ENCODE data around the gene SHROOM4. TPM values are rescaled to one million over a fixed set of nuclear protein-coding genes. Genes with fewer than 3 reads are reported as not detected.

SHROOM4 gene
- polyA plus RNA-seq, 1 donor from 2014 or later, result not detected

DNA sequence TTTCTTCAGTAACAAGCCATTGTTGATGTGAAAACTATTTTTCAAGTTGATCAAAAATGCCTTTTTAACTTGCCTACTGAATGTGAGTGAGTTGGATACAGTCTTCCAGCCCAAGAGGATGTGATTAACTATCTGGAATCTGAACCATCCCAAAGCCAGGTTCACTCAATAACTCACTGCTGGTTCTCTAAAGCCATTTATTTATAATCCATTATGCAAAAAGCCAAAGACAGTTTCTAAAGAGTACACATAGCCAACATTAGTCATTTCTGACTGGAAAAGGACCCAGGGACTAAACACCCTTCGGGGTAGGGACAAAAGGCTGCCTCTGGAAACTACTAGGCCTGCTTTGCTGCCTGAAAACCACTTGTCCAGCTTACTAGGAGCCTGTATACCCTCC, 109.6 kb downstream of the SHROOM4 start:
- H3K9me3 Mint-ChIP-seq, result no peaks in the 10 kb centered on the region
- H3K27me3 Mint-ChIP-seq, result peaks cover 11% of the 10 kb centered on the region
- no peaks in the 10 kb centered on the region for H3K4me1 Mint-ChIP-seq
- no peaks in the 10 kb centered on the region for H3K36me3 Mint-ChIP-seq
- H3K4me3 Mint-ChIP-seq, result no peak overlapping the region
- no peak overlapping the region for H3K27ac Mint-ChIP-seq

GRCh38 chrX:50700921-50701320, 113.1 kb downstream of the SHROOM4 start:
- no peak overlapping the region for H3K4me3 Mint-ChIP-seq
- H3K27me3 Mint-ChIP-seq, result peaks cover 11% of the 10 kb centered on the region
- no peak overlapping the region for H3K27ac Mint-ChIP-seq
- no peaks in the 10 kb centered on the region for H3K36me3 Mint-ChIP-seq
- H3K9me3 Mint-ChIP-seq, result no peaks in the 10 kb centered on the region
- H3K4me1 Mint-ChIP-seq, result no peaks in the 10 kb centered on the region

DNA sequence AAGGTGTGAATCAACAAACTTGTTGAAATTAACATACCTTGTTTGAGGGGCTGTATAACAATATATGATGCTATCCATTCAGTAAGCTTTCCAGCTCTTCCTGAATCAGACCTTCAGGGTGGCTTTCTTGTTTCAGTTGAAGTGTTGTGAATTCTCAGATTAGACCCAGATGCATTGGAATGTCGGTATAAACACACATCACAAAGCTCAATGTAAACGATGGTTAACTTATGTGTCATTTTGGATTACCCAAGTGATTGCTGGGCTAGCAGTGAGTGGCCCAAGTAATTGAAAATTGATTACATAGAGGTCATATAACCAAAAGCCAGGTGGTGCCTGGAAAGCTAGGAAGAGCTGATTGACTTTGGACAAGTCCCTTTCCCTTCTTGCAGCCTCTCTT, 115.0 kb downstream of the SHROOM4 start:
- H3K27ac Mint-ChIP-seq, result no peak overlapping the region
- no peaks in the 10 kb centered on the region for H3K4me1 Mint-ChIP-seq
- no peaks in the 10 kb centered on the region for H3K9me3 Mint-ChIP-seq
- peaks cover 7% of the 10 kb centered on the region for H3K27me3 Mint-ChIP-seq
- H3K36me3 Mint-ChIP-seq, result no peaks in the 10 kb centered on the region
- H3K4me3 Mint-ChIP-seq, result no peak overlapping the region

DNA sequence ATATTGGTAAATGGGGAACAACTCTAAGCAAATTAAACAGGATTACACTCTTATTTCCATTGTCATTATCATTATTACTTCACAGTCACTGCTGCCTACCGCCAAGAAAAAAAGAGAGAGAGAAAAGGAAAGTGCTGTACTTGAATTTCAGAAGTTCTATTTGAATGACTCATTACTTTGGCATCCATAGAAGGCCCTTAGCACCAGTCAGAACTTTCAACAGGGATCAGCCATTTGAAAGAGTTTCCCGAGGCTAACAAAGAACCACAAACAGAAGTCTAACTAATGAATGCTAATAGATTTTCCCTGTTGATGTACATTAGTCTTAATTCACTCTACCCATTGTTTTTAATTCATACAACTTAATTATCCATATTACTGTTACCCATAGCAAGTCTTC, 116.3 kb downstream of the SHROOM4 start:
- Mint-ChIP-seq H3K4me1 (no peaks in the 10 kb centered on the region), H3K9me3 (no peaks in the 10 kb centered on the region), H3K4me3 (no peak overlapping the region), H3K36me3 (no peaks in the 10 kb centered on the region), H3K27ac (no peak overlapping the region), H3K27me3 (peaks cover 7% of the 10 kb centered on the region)

- Mint-ChIP-seq H3K27ac (no peak overlapping the region), H3K27me3 (peaks cover 3% of the 10 kb centered on the region), H3K4me3 (no peak overlapping the region), H3K9me3 (no peaks in the 10 kb centered on the region), H3K4me1 (peaks cover 0 to 2% (median 0%) of the 10 kb centered on the region in 3 donors), H3K36me3 (no peaks in the 10 kb centered on the region)
These were observed 122.2 kb downstream of the SHROOM4 start for GRCh38 chrX:50691820-50692219.

DNA sequence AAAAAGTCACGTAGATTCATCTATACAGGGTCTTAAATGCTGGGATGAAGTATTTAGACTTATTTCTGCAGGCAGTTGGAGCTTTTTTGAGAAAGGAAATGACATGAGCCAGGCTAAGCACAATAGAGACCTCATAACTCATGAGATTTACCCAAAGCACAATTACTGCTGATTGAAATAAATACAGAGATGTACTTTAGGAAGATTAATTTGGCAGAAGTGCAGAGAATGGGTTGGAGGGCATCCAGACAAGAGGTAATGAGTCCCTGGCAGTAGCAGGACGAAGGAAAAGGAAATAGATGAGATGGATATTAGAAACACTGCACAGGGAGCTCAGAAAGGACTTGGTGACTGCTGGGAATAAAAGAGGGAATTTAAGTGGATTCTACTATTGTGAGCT, 129.1 kb downstream of the SHROOM4 start:
- no peak overlapping the region for H3K27ac Mint-ChIP-seq
- no peak overlapping the region for H3K4me3 Mint-ChIP-seq
- no peaks in the 10 kb centered on the region for H3K36me3 Mint-ChIP-seq
- no peaks in the 10 kb centered on the region for H3K4me1 Mint-ChIP-seq
- H3K9me3 Mint-ChIP-seq, result no peaks in the 10 kb centered on the region
- H3K27me3 Mint-ChIP-seq, result peaks cover 3% of the 10 kb centered on the region

DNA sequence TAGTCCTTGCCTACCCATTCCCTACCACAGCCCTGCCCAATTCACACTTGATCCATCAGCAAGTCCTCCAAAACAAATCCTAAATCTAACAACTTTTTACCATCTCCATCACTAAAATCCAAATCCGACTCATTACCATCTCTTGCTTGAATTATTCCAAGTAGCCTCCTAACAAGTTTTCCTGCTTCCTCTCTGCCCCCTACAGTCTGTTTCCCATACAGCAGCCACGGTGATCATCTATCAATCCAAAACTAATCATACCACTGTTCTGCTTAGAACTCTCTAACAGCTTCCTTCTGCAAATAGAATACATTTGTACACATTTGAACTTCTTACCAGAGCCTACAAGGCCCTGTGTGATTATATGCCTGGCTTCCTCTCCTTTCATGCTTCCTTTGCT, 133.0 kb downstream of the SHROOM4 start:
- Mint-ChIP-seq H3K27me3 (peaks cover under 1% of the 10 kb centered on the region), H3K27ac (no peak overlapping the region), H3K4me1 (no peaks in the 10 kb centered on the region), H3K36me3 (no peaks in the 10 kb centered on the region), H3K4me3 (no peak overlapping the region), H3K9me3 (no peaks in the 10 kb centered on the region)

DNA sequence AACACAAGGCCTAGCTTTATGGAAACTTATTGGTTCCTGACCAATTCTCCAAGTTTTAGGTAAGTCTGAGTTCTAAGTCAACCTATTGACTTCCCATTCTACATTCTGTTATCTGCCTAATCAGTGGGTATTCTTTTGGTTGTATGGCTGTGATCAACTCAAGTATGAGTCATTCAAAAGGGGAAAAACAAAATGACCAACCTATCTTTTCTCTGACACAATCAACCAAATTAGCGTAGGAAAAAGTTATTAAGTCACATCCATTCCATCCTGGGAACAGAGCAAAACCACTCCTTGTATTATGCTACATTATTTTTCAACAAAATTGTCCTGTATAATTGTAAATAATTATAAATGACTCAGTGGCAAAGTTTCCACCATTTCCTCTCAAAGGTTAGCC, 136.2 kb downstream of the SHROOM4 start:
- Mint-ChIP-seq H3K27me3 (peaks cover 1% of the 10 kb centered on the region), H3K9me3 (no peaks in the 10 kb centered on the region), H3K27ac (no peak overlapping the region), H3K36me3 (no peaks in the 10 kb centered on the region), H3K4me1 (no peaks in the 10 kb centered on the region), H3K4me3 (no peak overlapping the region)

DNA sequence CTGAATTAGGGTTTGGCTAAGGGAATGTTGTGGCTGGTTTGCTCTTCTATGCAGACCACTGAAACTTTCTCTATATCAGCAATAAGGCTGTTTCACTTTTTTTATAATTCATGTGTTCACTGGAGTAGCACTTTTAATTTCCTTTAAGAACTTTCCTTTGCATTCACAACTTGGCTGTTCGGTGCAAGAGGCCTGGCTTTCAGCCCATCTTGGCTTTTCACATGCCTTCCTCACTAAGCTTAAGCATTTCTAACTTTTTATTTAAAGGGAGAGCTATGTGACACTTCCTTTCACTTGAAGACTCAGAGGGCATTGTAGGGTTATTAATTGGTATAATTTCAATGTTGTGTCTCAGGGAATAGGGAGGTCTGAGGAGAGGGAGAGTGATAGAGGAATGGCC, 142.3 kb downstream of the SHROOM4 start:
- H3K4me1 Mint-ChIP-seq, result no peaks in the 10 kb centered on the region
- H3K9me3 Mint-ChIP-seq, result peaks cover 0 to 3% (median 0%) of the 10 kb centered on the region in 3 donors
- H3K27me3 Mint-ChIP-seq, result peaks cover 6% of the 10 kb centered on the region
- no peak overlapping the region for H3K4me3 Mint-ChIP-seq
- H3K36me3 Mint-ChIP-seq, result no peaks in the 10 kb centered on the region
- no peak overlapping the region for H3K27ac Mint-ChIP-seq

DNA sequence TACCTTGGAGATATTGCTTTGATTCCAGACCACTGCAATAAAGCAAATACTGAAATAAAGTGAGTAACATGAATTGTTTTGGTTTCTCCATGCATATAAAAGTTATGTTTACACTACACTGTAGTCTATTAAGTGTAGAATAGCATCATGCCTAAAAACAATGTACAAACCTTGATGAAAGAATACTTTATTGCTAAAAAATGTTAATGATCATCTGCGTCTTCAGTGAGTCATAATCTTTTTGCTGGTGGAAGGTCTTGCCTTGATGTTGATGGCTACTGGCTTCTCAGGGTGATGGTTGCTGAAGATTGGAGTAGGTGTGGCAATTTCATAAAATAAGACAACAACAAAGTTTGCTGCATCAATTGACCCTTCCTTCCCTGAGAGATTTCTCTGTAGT, 145.1 kb downstream of the SHROOM4 start:
- no peaks in the 10 kb centered on the region for H3K4me1 Mint-ChIP-seq
- H3K27me3 Mint-ChIP-seq, result peaks cover 8% of the 10 kb centered on the region
- H3K36me3 Mint-ChIP-seq, result no peaks in the 10 kb centered on the region
- peaks cover 0 to 3% (median 0%) of the 10 kb centered on the region in 3 donors for H3K9me3 Mint-ChIP-seq
- H3K4me3 Mint-ChIP-seq, result no peak overlapping the region
- no peak overlapping the region for H3K27ac Mint-ChIP-seq

DNA sequence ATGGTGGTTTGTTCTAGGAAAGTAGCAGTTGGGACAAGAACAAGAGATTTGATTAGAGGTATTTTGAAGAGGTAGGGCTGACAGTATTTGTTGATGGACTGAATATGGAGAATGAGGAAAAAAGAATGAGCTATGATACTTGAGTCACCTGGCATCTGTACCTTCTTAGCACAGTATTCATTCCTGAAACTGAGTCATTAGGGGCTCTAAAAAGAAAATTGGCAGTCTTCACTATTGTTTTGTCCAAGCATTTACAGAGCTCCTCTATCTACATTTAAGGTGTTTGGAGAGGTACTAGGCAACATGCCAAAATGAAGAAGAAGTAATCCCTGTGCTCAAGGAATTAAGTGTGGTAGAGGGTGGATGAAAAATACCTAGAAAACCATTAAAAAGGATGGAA, 165.8 kb downstream of the SHROOM4 start:
- H3K27ac Mint-ChIP-seq, result no peak overlapping the region
- H3K27me3 Mint-ChIP-seq, result peaks cover 3% of the 10 kb centered on the region
- H3K9me3 Mint-ChIP-seq, result peaks cover 0 to 4% (median 0%) of the 10 kb centered on the region in 3 donors
- H3K4me3 Mint-ChIP-seq, result no peak overlapping the region
- no peaks in the 10 kb centered on the region for H3K36me3 Mint-ChIP-seq
- H3K4me1 Mint-ChIP-seq, result peaks cover 0 to 1% (median 0%) of the 10 kb centered on the region in 3 donors

- no peak overlapping the region for H3K4me3 Mint-ChIP-seq
- no peaks in the 10 kb centered on the region for H3K9me3 Mint-ChIP-seq
- H3K36me3 Mint-ChIP-seq, result no peaks in the 10 kb centered on the region
- peaks cover 0 to 1% (median 0%) of the 10 kb centered on the region in 3 donors for H3K4me1 Mint-ChIP-seq
- H3K27ac Mint-ChIP-seq, result no peak overlapping the region
- H3K27me3 Mint-ChIP-seq, result peaks cover 3% of the 10 kb centered on the region
These were observed 169.5 kb downstream of the SHROOM4 start for GRCh38 chrX:50644496-50644895.

DNA sequence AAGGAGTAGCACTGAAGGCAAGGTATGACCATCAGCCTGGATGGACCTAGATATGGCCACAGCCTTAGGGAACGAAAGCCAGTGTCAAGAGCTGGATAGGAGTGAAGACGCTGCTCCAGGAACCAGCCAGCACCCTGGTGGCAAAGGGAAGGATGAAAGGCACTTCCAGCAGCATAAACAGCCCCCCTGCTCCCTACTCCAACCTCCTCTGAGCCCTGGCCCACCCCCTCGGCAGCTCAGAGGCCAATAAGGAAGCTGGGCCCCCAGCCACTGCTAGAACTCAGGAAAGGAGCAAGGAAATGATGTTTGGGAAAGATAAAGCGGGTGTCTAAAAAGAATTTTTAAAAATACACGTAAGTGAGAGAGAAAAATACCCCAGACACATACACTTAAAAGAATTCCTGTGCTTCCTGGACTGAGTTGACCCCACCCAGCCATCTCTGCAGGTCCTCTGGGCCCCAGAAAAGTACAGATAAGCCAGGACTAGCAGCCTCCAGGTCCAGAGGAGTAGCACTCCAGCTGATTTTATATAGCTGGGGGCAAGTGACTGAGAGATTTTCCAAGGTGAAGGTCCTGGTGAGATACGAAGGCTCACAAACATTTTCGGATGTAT, 170.4 kb downstream of the SHROOM4 start:
- no peak overlapping the region for H3K4me3 Mint-ChIP-seq
- no peaks in the 10 kb centered on the region for H3K9me3 Mint-ChIP-seq
- peaks cover 0 to 1% (median 0%) of the 10 kb centered on the region in 3 donors for H3K4me1 Mint-ChIP-seq
- no peaks in the 10 kb centered on the region for H3K36me3 Mint-ChIP-seq
- no peak overlapping the region for H3K27ac Mint-ChIP-seq
- peaks cover 3% of the 10 kb centered on the region for H3K27me3 Mint-ChIP-seq

- Mint-ChIP-seq H3K36me3 (no peaks in the 10 kb centered on the region), H3K4me3 (no peak overlapping the region), H3K27ac (no peak overlapping the region), H3K9me3 (no peaks in the 10 kb centered on the region), H3K4me1 (no peaks in the 10 kb centered on the region), H3K27me3 (peaks cover 2% of the 10 kb centered on the region)
These were observed 175.9 kb downstream of the SHROOM4 start for GRCh38 chrX:50638123-50638522.

GRCh38 chrX:50635817-50636365, 178.1 kb downstream of the SHROOM4 start:
- no peaks in the 10 kb centered on the region for H3K9me3 Mint-ChIP-seq
- H3K4me1 Mint-ChIP-seq, result no peaks in the 10 kb centered on the region
- H3K36me3 Mint-ChIP-seq, result no peaks in the 10 kb centered on the region
- no peak overlapping the region for H3K27ac Mint-ChIP-seq
- H3K27me3 Mint-ChIP-seq, result peaks cover 2% of the 10 kb centered on the region
- no peak overlapping the region for H3K4me3 Mint-ChIP-seq

GRCh38 chrX:50635162-50635561, 178.8 kb downstream of the SHROOM4 start:
- Mint-ChIP-seq H3K27ac (no peak overlapping the region), H3K27me3 (peaks cover 2% of the 10 kb centered on the region), H3K9me3 (no peaks in the 10 kb centered on the region), H3K36me3 (no peaks in the 10 kb centered on the region), H3K4me3 (no peak overlapping the region), H3K4me1 (no peaks in the 10 kb centered on the region)

Data from IgD-negative memory B cell (primary cell).